GM13976 (cell line): ENCODE data around the gene CFAP73.
"Not testable (repeated sequence)": the region's sequence is repeated elsewhere in the genome, so short reads cannot be mapped to it uniquely, and the experiment has no call there.

ENCODE experiments used
- DNase-seq: peaks from one replicate; pipeline ENCODE4 v3.0.0; 2012; ENCODE audit warnings: low spot score
- CTCF ChIP-seq: IDR thresholded peaks from 2 replicates; pipeline ENCODE4 v1.5.1; 2012; ENCODE audit warnings: borderline replicate concordance, mild to moderate bottlenecking; ENCODE audit not compliant: insufficient read depth; ENCODE audit errors: extremely low read depth, missing control alignments, control extremely low read depth
- in situ Hi-C: fragments of 300-500 bp; cut with MboI; formaldehyde crosslinking; loops from one replicate; pipeline ENCODE4 v1.12.0; 2022; ENCODE audit warnings: low sequenced_read_pairs, mixed read lengths, inconsistent platforms; ENCODE audit not compliant: unreplicated experiment

The CFAP73 gene

GRCh38 chr12:113112043-113112899 is 37.3 kb upstream of the CFAP73 start:
- in situ Hi-C loops, result no loop called here
- no peak for TF ChIP-seq CTCF
- no peak for DNase-seq

GRCh38 chr12:113113397-113113796 is 36.1 kb upstream of the CFAP73 start:
- no peak for DNase-seq
- in situ Hi-C loops, result no loop called here
- TF ChIP-seq CTCF, result no peak

GRCh38 chr12:113114447-113115178 is 34.9 kb upstream of the CFAP73 start:
- in situ Hi-C loops, result no loop called here
- TF ChIP-seq CTCF, result no peak
- DNase-seq, result no peak

- TF ChIP-seq CTCF, result no peak
- DNase-seq, result no peak
- in situ Hi-C loops, result no loop called here
Measured at GRCh38 chr12:113115455-113116126, 33.9 kb upstream of the CFAP73 start.

GRCh38 chr12:113116875-113117274 is 32.6 kb upstream of the CFAP73 start:
- no peak for DNase-seq
- in situ Hi-C loops, result no loop called here
- no peak for TF ChIP-seq CTCF

GRCh38 chr12:113117684-113118083 is 31.8 kb upstream of the CFAP73 start:
- in situ Hi-C loops, DNase-seq: not testable (repeated sequence)
